Heart left ventricle (tissue), 13 donors: ENCODE results near the gene KLLN.

Source experiments
- CTCF ChIP-seq, 12 donors: fragments of 200-600 bp; sonication (generic) in 4 of 12; IDR thresholded peaks; one replicate each; pipeline versions ENCODE4 v1.5.0 to v1.8.0; 2018 to 2022; ENCODE audit warnings: antibody characterized with exemption in 12 of 12, mild to moderate bottlenecking in 5 of 12
- POLR2A ChIP-seq, 2 donors: fragments of 450-650 bp; IDR thresholded peaks; one replicate each; pipeline ENCODE4 v1.6.1; 2017; ENCODE audit warnings: antibody characterized with exemption in 2 of 2, mild to moderate bottlenecking in 2 of 2, moderate library complexity in 2 of 2
- donor health status: ischemic (EF 13 %, LVEDD 7.1; RV severe dilation, severe dysfunction).
- donor health status: DM: no; HTN: yes; CAD: no.
- donor health status: DM: no; HTN: no; CAD: no.
- donor health status: ischemic (EF 25% LVEDD 6.9; RV normal size, moderate dysfunction).
- donor health status: ischemic (EF 25% LVEDD 5.7; RV mildly dilated, moderate dysfunction).
- donor health status: ischemic (EF 35%, LVEDD 5.7; RV mildly dilated, moderate dysfunction).
- donor health status: nonischemic (EF 11% LVEDD 7.7; RV severe dilation, severe dysfunction).
- donor health status: DM: yes; HTN: yes; CAD: no.
- donor health status: PGD.
- donor health status: ischemic (EF 29% LVEDD 5.4; RV normal size, mild dysfunction).
- donor health status: nonischemic (EF 23%, LVEDD 6.1; RV moderate dilation, normal function).

GRCh38 chr10:87845624-87845998 is 17.7 kb downstream of the KLLN start:
- TF ChIP-seq CTCF (IDR thresholded peaks at IDR 0.05) (no peak), POLR2A (IDR thresholded peaks at IDR 0.05) (no peak)
